ENCODE measurements around the gene SEC14L1.

The SEC14L1 gene

GRCh38 chr17:77211681-77212080, 70.9 kb downstream of the SEC14L1 start:
- H3K4me3 ChIP-seq (ENCODE audit: low read depth, low read length) = no peak overlapping the region
- no peak overlapping the region for H3K4me2 ChIP-seq (ENCODE audit: low read length)
- H3K9me3 ChIP-seq (ENCODE audit: control insufficient read depth, low read length) = no peaks in the 10 kb centered on the region
- no peaks in the 10 kb centered on the region for H3K4me1 ChIP-seq
- H3K36me3 ChIP-seq (ENCODE audit: control insufficient read depth, insufficient read depth, low read length) = no peaks in the 10 kb centered on the region
- H3K27me3 ChIP-seq (ENCODE audit: control insufficient read depth, insufficient read depth, low read length) = no peaks in the 10 kb centered on the region
- no peak for TF ChIP-seq CTCF (IDR thresholded peaks at IDR 0.05)
- H3K79me2 ChIP-seq = peaks cover 2% of the 10 kb centered on the region
- no peak overlapping the region for H3K27ac ChIP-seq
- H3K9ac ChIP-seq = no peak overlapping the region
- H2AFZ ChIP-seq = no peak overlapping the region

DNA sequence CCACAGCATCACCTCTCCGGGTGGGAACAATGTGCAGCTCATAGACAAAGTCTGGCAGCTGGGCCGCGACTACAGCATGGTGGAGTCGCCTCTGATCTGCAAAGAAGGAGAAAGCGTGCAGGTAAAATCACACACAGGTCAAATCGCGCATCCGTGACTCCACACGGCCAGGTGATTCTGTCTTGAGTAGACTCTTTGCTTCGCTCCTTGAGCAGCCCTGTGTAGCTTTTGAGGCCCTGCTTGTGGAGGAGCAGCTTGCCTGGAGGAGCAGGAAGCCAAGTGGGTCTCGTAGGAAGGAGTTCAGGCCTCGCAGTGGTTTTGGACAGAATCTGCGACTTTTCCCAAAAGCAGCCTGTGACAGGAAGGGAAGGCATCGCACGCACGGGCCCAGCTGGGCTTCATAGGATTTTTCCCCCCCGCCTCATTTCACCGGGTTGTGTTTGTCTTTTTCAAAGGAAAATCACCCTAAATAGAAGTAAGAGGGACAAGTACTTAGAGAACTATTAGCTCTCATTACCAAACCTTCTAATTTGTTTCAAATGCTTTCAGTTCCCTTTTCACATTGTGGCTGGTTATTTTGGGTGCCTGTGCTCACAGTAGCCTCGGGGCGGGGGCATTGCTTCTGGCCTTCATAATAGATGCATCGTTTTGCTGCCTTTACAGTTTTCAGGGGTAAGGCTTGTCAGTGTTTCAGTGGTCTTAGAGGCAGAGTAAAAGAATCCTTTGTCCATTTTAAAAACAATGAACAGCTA, 71.5 kb downstream of the SEC14L1 start:
- Histone ChIP-seq H3K9me3 (ENCODE audit: control insufficient read depth, low read length) (no peaks in the 10 kb centered on the region), H3K79me2 (peaks cover 2% of the 10 kb centered on the region), H3K4me2 (ENCODE audit: low read length) (no peak overlapping the region), H3K36me3 (ENCODE audit: control insufficient read depth, insufficient read depth, low read length) (no peaks in the 10 kb centered on the region), H3K4me1 (no peaks in the 10 kb centered on the region), H3K27me3 (ENCODE audit: control insufficient read depth, insufficient read depth, low read length) (no peaks in the 10 kb centered on the region), H3K4me3 (ENCODE audit: low read depth, low read length) (no peak overlapping the region), H2AFZ (no peak overlapping the region), H3K9ac (no peak overlapping the region), H3K27ac (no peak overlapping the region)
- no peak for TF ChIP-seq CTCF (IDR thresholded peaks at IDR 0.05)

GRCh38 chr17:77212833-77213777, 72.3 kb downstream of the SEC14L1 start:
- Histone ChIP-seq H3K4me1 (no peaks in the 10 kb centered on the region), H3K9ac (no peak overlapping the region), H3K79me2 (peaks cover 2% of the 10 kb centered on the region), H3K4me2 (ENCODE audit: low read length) (no peak overlapping the region), H2AFZ (no peak overlapping the region), H3K9me3 (ENCODE audit: control insufficient read depth, low read length) (no peaks in the 10 kb centered on the region), H3K36me3 (ENCODE audit: control insufficient read depth, insufficient read depth, low read length) (no peaks in the 10 kb centered on the region), H3K4me3 (ENCODE audit: low read depth, low read length) (no peak overlapping the region), H3K27me3 (ENCODE audit: control insufficient read depth, insufficient read depth, low read length) (no peaks in the 10 kb centered on the region), H3K27ac (no peak overlapping the region)
- no peak for TF ChIP-seq CTCF (IDR thresholded peaks at IDR 0.05)

- no peak overlapping the region for H2AFZ ChIP-seq
- TF ChIP-seq CTCF (IDR thresholded peaks at IDR 0.05) = no peak
- H3K4me3 ChIP-seq (ENCODE audit: low read depth, low read length) = no peak overlapping the region
- H3K36me3 ChIP-seq (ENCODE audit: control insufficient read depth, insufficient read depth, low read length) = no peaks in the 10 kb centered on the region
- no peak overlapping the region for H3K9ac ChIP-seq
- H3K4me2 ChIP-seq (ENCODE audit: low read length) = no peak overlapping the region
- no peak overlapping the region for H3K27ac ChIP-seq
- no peaks in the 10 kb centered on the region for H3K27me3 ChIP-seq (ENCODE audit: control insufficient read depth, insufficient read depth, low read length)
- peaks cover 2% of the 10 kb centered on the region for H3K79me2 ChIP-seq
- H3K4me1 ChIP-seq = no peaks in the 10 kb centered on the region
- H3K9me3 ChIP-seq (ENCODE audit: control insufficient read depth, low read length) = no peaks in the 10 kb centered on the region
These were observed 73.0 kb downstream of the SEC14L1 start for GRCh38 chr17:77213778-77214132.

Measured in parathyroid adenoma (tissue), 2 donors.